GM12878 (cell line): ENCODE measurements around the gene ABHD8. TPM values are rescaled to one million over a fixed set of nuclear protein-coding genes. Genes with fewer than 3 reads are reported as not detected.

Experiments used
- ATF3 ChIP-seq: IDR thresholded peaks from 2 replicates; pipeline ENCODE4 v1.6.1; 2011; ENCODE audit warnings: low read depth, mild to moderate bottlenecking, low read length, moderate library complexity, borderline replicate concordance; ENCODE audit errors: extremely low read depth
- BACH1 ChIP-seq: fragments of 450-650 bp; IDR thresholded peaks from 2 replicates; pipeline ENCODE4 v1.6.1; 2017; ENCODE audit warnings: mild to moderate bottlenecking, borderline replicate concordance
- CUX1 ChIP-seq: IDR thresholded peaks from 2 replicates; pipeline ENCODE4 v1.6.1; 2012; ENCODE audit warnings: improper control_type of control experiment, low read depth, low read length; ENCODE audit not compliant: insufficient replicate concordance
- EZH2 ChIP-seq: IDR thresholded peaks from 2 replicates; pipeline ENCODE4 v1.6.1; 2012; ENCODE audit warnings: low read depth, mild to moderate bottlenecking, control low read depth, inconsistent platforms, low read length, borderline replicate concordance; ENCODE audit not compliant: control insufficient read depth
- GABPA ChIP-seq: IDR thresholded peaks from 2 replicates; pipeline ENCODE4 v1.6.1; 2014; ENCODE audit warnings: antibody characterized with exemption, low read depth, mild to moderate bottlenecking, inconsistent platforms
- HSF1 ChIP-seq: fragments of 150-350 bp; IDR thresholded peaks from 2 replicates; pipeline ENCODE4 v1.6.1; 2014; ENCODE audit warnings: mild to moderate bottlenecking, low read depth, low read length
- JUNB ChIP-seq: IDR thresholded peaks from 2 replicates; pipeline ENCODE4 v1.6.1; 2016; ENCODE audit warnings: antibody characterized with exemption, mild to moderate bottlenecking
- MLLT1 ChIP-seq: fragments of 450-650 bp; IDR thresholded peaks from 2 replicates; pipeline ENCODE4 v1.6.1; 2016; ENCODE audit warnings: mild to moderate bottlenecking
- NRF1 ChIP-seq: conservative IDR thresholded peaks from 2 replicates; pipeline ENCODE4 v1.6.1; 2011; ENCODE audit warnings: mild to moderate bottlenecking, low read depth, low read length, improper control_type of control experiment
- POU2F2 ChIP-seq: IDR thresholded peaks from 3 replicates; pipeline ENCODE4 v1.6.1; 2011; ENCODE audit warnings: low read depth, mild to moderate bottlenecking, low read length, borderline replicate concordance
- PRDM15 ChIP-seq: fragments of 450-650 bp; formaldehyde crosslinking; IDR thresholded peaks from 2 replicates; pipeline ENCODE4 v1.4.0; 2020; ENCODE audit warnings: mild to moderate bottlenecking, moderate library complexity
- SP1 ChIP-seq: IDR thresholded peaks from one replicate; pipeline ENCODE4 v1.6.1; 2011; ENCODE audit warnings: low read depth, low read length
- SREBF1 ChIP-seq: IDR thresholded peaks from 2 replicates; pipeline ENCODE4 v1.6.1; 2012; ENCODE audit warnings: mild to moderate bottlenecking, low read length
- STAT3 ChIP-seq: IDR thresholded peaks from 2 replicates; pipeline ENCODE4 v1.6.1; 2011; ENCODE audit warnings: low read depth, low read length, improper control_type of control experiment
- TCF7 ChIP-seq: IDR thresholded peaks from 2 replicates; pipeline ENCODE4 v1.6.1; 2014; ENCODE audit warnings: antibody characterized with exemption, borderline replicate concordance
- WRNIP1 ChIP-seq: IDR thresholded peaks from 2 replicates; pipeline ENCODE4 v1.6.1; 2011; ENCODE audit warnings: low read depth, low read length, improper control_type of control experiment, borderline replicate concordance
- polyA plus RNA-seq, 11 experiments: library from polyadenylated mRNA; depleted of rRNA in 4 of 11; unstranded in 6 of 11; stranded (reverse) in 5 of 11; fragments of >200 nt; fragmentation: Nextera tagmentation in 4 of 11; fragmentation: Illumina TruSeq in 1 of 11; extraction: Ambion mirVana in 4 of 11; extraction: Trizol in 1 of 11; gene quantifications; 1 replicate in 1 of 11; 2 replicates in 10 of 11; pipeline versions ENCODE4 v1.2.1 to v1.2.3, GENCODE V29; 2011 to 2016; ENCODE audit warnings: inconsistent platforms in 2 of 11, missing spikeins in 2 of 11, low read depth in 1 of 11
- total RNA-seq, 4 experiments: library from RNA; depleted of rRNA in 3 of 4; stranded (reverse); fragments of >200 nt in 3 of 4; fragmentation: Illumina TruSeq in 1 of 4; extraction: Trizol in 1 of 4; gene quantifications; 2 replicates each; pipeline versions ENCODE4 v1.2.1 to v1.2.3, GENCODE V29; 2013 to 2021

The ABHD8 gene
- total and polyA plus RNA-seq, 10 of the 15 experiments (the other 5 are each of a cell fraction or from before 2014, with no cell fraction given), result 0.03 to 12.5 (median 6.0) TPM

DNA sequence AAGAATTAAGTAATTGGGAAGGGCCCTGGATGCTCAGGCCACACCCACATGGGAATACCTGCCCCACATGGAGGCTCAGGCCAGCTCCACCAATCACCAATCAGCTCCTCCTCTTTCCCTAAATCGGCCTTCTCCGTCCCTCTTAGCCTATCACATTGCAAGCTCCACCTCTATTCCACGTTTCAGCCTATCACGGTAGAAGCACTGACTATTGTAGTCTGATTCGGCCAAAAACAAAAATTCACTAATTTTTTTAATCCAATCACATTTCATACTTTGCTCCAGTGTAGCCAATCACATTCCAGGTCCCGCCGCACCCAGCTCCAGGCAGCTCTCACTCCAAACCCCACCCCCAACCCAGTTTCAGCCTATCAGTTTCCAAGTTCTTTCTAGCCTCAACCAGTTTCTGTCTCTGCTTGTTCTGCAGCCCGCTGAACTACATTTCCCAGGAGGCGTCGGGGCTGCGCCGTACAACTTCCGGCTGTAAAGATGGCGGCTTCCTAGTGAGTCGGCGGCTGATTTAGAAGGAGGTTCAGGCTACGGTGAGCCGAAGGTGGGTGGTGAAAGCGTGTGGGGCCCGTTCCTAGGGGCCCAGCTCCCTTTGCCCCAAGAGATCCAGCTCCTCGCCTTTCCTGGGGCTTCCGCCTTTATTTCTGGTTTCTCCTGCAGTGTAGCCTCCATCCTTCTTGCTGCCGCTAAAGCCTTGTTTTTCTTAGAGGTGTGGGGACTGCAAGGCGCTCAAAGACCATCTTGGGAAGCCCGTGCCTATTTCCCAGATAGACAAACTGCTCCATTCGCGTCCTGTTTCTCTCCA lies 36.0 kb downstream of the ABHD8 start, which contains the start of gene BABAM1 (continued):
- TF ChIP-seq BACH1, result no peak
- 0 out of 2 replicates have a peak, but pooled peaks have one; percentile 14 for TF ChIP-seq MLLT1
- TF ChIP-seq HSF1, result no peak
- peak; percentile 53 for TF ChIP-seq POU2F2
- TF ChIP-seq EZH2, result peak; percentile 100
- TF ChIP-seq NRF1, result no peak
- TF ChIP-seq CUX1, result no peak
- no peak for TF ChIP-seq PRDM15 (CRISPR knock-in tag)
- TF ChIP-seq JUNB, result no peak
- TF ChIP-seq ATF3, result no peak; the same call in 1 of the 2 replicates
- peak; percentile 99 for TF ChIP-seq SP1
- no peak for TF ChIP-seq STAT3
- 0 out of 2 replicates have a peak, but pooled peaks have one; percentile 74 for TF ChIP-seq WRNIP1
- TF ChIP-seq GABPA, result peak; percentile 97
- TF ChIP-seq TCF7, result no peak
- TF ChIP-seq SREBF1, result peak; percentile 53
